HG03280 (cell line): ENCODE measurements around the gene COMMD1.

ENCODE experiments used
- ATAC-seq: cut with Tn5 transposase; IDR thresholded peaks from one replicate; pipeline ENCODE4 v1.9.1; 2021; ENCODE audit warnings: mild to moderate bottlenecking, moderate library complexity; ENCODE audit not compliant: unreplicated experiment

The COMMD1 gene

DNA sequence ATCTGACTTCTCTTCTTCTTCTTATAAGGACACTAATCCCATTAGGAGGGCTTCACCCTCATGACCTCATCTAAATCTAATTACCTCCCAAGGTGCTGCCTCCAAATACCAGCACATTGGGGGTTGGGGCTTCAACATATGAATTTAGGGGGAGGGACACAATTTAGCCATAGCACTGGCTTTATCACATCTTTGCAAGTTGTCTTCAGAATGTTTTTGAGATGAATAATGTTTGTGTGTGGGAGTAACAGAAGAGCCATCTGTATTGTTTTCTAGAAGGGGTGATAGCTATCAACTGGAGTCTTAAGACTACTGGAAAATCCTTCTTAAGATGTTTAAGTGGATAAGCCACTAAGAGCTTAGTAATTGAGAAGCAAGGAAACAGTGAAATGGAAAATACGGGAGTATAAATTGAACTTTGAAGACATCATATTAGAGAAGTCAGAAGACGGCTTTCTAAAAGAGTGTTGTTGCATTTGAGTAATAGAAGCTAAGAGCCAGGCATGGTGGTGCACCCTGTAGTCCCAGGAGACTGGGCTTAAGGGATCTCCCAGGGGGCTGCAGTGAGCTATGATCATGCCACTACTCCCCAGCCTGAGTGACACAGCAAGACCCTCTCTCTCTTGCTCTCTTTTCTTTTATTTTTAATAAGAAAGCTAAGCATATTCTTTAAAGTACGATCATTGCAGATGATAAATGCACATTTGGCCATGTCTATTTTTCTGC is 257.8 kb downstream of the COMMD1 start:
- no peak for ATAC-seq

- no peak for ATAC-seq
Measured at GRCh38 chr2:62163834-62164233, 258.4 kb downstream of the COMMD1 start.

DNA sequence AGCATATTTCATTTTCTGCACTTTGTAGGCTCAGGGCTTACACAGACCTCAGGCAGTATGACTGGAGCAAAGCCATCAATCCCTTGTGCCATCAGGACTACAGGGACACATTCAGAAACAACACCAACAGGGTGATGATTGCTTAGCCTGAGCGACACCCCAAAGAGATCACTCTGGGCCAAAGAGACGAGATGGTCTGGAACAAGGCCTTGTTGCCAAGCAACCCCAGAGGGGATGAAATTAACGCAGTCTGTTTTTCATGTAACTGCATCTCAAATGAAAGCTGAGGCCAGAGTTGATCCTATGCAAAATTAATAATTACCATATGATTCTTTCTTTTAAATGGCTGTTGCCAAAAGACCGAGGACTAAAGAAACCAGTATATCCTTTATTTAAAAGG is 270.3 kb downstream of the COMMD1 start:
- ATAC-seq: no peak

DNA sequence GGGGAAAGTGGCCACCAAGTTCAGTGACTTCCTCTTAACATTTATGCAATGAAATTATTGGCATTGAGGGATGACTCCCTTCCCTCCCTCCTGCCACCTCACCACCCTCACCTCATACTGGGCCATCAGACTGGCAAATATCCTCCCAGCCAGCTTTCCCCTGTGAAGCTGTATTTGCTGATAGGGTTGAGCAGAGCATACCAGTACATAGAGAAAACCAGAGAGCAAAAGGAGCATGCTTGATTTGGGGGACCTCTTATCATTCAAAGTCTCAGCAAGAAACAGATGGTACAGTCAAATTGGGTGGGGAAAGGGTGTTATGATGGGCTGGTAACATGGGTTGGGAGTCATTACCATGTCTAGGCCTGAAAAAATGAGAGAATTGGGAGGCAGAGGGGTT is 271.3 kb downstream of the COMMD1 start:
- ATAC-seq: no peak

- no peak for ATAC-seq
Measured at GRCh38 chr2:62177392-62178049, 272.0 kb downstream of the COMMD1 start.

- no peak for ATAC-seq
Measured at GRCh38 chr2:62178741-62179271, 273.3 kb downstream of the COMMD1 start.

DNA sequence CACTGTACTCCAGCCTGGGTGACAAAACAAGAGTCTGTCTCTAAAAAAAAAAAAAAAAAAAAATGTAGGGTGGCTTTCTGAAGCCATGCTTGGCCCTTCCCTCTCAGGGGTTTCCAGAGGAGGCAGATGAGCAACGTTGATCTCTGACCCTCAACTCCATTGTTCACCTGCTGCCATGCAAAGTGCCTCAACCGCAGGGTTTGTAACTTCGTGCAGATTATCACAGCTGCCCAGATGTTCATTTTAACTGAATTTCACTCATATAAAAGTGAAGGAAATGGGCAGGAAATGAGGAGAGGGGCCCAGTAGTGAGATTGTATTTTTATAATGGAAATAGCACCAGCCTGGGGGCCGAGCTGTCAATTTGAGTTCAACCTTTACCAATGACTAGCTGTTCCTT is 275.5 kb downstream of the COMMD1 start:
- ATAC-seq: no peak

GRCh38 chr2:62181843-62182242 is 276.4 kb downstream of the COMMD1 start:
- no peak for ATAC-seq

DNA sequence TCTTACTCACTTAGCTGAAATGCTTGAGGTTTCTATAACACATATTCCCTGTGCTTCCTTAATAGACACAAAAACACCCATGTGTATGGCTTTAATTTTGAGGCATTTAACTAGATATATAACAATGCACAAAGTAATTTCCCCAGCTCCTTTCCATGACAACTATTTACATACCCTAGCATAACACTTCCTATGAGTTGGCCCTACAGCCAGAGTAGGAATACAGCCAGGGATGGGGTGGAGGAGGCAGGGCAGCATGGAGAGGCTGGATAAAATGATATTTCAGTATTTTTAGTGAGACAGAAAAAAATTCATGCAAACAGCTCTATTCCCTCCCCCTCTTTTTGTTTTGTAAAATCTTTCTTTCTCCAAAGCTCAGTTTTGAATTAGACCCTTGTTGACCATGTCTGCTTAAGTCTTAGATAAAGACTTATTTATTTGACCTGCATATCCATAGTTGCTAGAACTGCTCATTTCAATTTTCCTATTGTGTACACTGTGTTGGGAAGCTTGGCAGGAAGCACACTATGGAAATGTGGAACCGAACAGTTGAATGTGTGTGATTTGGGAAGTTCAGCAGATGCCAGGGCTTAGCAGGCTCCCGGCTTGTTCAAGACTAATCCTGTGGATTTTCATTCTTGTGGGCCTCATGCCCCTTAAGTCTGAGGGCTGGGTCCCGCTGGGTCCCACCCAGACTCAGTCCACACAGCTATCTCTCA is 279.2 kb downstream of the COMMD1 start:
- no peak for ATAC-seq
